T-helper 1 cell treated with Interleukin-12 subunit alpha and Interleukin-12 subunit beta and Interleukin-4 antibody, amounts not matched to agents 30 ng/mL and 1 ng/mL, for 36 hours (primary cell): Measurements from ENCODE around the gene PXDC1. TPM values are rescaled to one million over a fixed set of nuclear protein-coding genes. Genes with fewer than 3 reads are reported as not detected.
"Not testable (repeated sequence)": the region's sequence is repeated elsewhere in the genome, so short reads cannot be mapped to it uniquely, and the experiment has no call there.

Source experiments
- intact Hi-C: fragments of 100-400 bp; cut with micrococcal nuclease; formaldehyde crosslinking; loops from one replicate; pipeline ENCODE4 v1.15.1; 2024
- total RNA-seq: library from RNA; stranded (reverse); gene quantifications from 2 replicates; pipeline ENCODE4 v1.2.3, GENCODE V29; 2022

PXDC1 gene
- total RNA-seq, 1 donor from 2014 or later: 0.25 TPM

- intact Hi-C loops: no loop called here
Measured at GRCh38 chr6:3737149-3737830, 14.2 kb downstream of the PXDC1 start.

GRCh38 chr6:3735029-3735605, 16.4 kb downstream of the PXDC1 start:
- intact Hi-C loops: no loop called here

GRCh38 chr6:3734023-3734422, 17.5 kb downstream of the PXDC1 start:
- intact Hi-C loops: loop anchor here (5.0 kb wide), 1 partner anchor 677 kb away; no protein-coding TSS in a partner anchor

GRCh38 chr6:3733321-3733925, 18.1 kb downstream of the PXDC1 start:
- intact Hi-C loops: loop anchor here (5.0 kb wide), 1 partner anchor 676 kb away; no protein-coding TSS in a partner anchor

- intact Hi-C loops: loop anchor here (1.0 to 5.0 kb wide), 4 partner anchors 321 to 734 kb away; no protein-coding TSS in a partner anchor
Measured at GRCh38 chr6:3732345-3733141, 19.0 kb downstream of the PXDC1 start.

GRCh38 chr6:3731700-3732099, 19.8 kb downstream of the PXDC1 start:
- intact Hi-C loops: loop anchor here (1.0 to 5.0 kb wide), 4 partner anchors 320 to 733 kb away; no protein-coding TSS in a partner anchor

GRCh38 chr6:3729603-3730344, 21.7 kb downstream of the PXDC1 start:
- intact Hi-C loops: loop anchor here (5.0 kb wide), 1 partner anchor 672 kb away; no protein-coding TSS in a partner anchor

GRCh38 chr6:3727593-3728108, 23.9 kb downstream of the PXDC1 start:
- intact Hi-C loops: no loop called here

GRCh38 chr6:3727036-3727435, 24.5 kb downstream of the PXDC1 start:
- intact Hi-C loops: no loop called here

- intact Hi-C loops: no loop called here
Measured at GRCh38 chr6:3726421-3726820, 25.1 kb downstream of the PXDC1 start.

GRCh38 chr6:3725145-3726047, 26.1 kb downstream of the PXDC1 start:
- intact Hi-C loops: no loop called here

- intact Hi-C loops: no loop called here
Measured at GRCh38 chr6:3724451-3725144, 26.9 kb downstream of the PXDC1 start.

GRCh38 chr6:3723966-3724365, 27.5 kb downstream of the PXDC1 start:
- intact Hi-C loops: no loop called here

GRCh38 chr6:3723251-3723650, 28.3 kb downstream of the PXDC1 start:
- intact Hi-C loops: no loop called here

GRCh38 chr6:3722785-3723184, 28.7 kb downstream of the PXDC1 start:
- intact Hi-C loops: no loop called here

- intact Hi-C loops: no loop called here
Measured at GRCh38 chr6:3721810-3722621, 29.5 kb downstream of the PXDC1 start.

- intact Hi-C loops: not testable (repeated sequence)
Measured at GRCh38 chr6:3720770-3721169, 30.7 kb downstream of the PXDC1 start.
